Measurements from ENCODE around the gene LGALS3BP.

DNA sequence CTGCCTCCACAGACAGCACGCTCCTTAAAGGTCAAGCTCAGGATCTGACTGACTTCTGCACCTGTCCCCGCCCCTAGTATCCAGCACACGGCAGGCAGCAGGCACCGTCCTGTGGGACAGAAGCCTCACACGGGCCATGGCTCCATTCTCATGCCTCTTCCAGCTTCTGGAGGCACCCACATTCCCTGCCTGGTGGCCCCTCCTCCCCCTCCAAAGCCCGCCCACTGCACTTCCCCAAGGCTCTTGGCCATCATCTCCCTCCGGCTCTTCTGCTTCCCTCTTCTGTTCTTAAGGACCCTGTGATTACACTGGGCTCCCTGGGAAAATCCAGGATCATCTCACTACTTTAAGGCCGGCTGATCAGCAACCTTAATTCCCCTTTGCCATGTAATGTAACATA is 26.3 kb upstream of the LGALS3BP start:
- TF ChIP-seq CTCF (conservative IDR thresholded peaks at IDR 0.05), result no peak
- TF ChIP-seq ZFX (IDR thresholded peaks at IDR 0.05), result no peak
